ENCODE data around the gene TLE3. TPM values are rescaled to one million over a fixed set of nuclear protein-coding genes. Genes with fewer than 3 reads are reported as not detected.
A peak's percentile ranks its signal among the peaks of the same experiment; 100 is the strongest.

TLE3 gene
- total RNA-seq, 2 donors from 2014 or later: 115 to 132 TPM

GRCh38 chr15:70092464-70093027 is 5.2 kb downstream of the TLE3 start:
- H3K9me3 ChIP-seq (ENCODE audit: control insufficient read depth, low read length, poor library complexity, severe bottlenecking): no peaks in the 10 kb centered on the region
- Mint-ChIP-seq H3K4me3 (peak overlapping the region; percentile 73), H3K27ac (peak overlapping the region; percentile 49), H3K27me3 (no peaks in the 10 kb centered on the region), H3K4me1 (peaks cover 59% of the 10 kb centered on the region), H3K36me3 (ENCODE audit: low read depth) (peaks cover 6% of the 10 kb centered on the region)
- ATAC-seq: no peak
- no peak for DNase-seq

GRCh38 chr15:70091726-70092463 is 5.8 kb downstream of the TLE3 start:
- Mint-ChIP-seq H3K4me3 (peak overlapping the region; percentile 73), H3K27ac (peak overlapping the region; percentile 71), H3K27me3 (no peaks in the 10 kb centered on the region), H3K36me3 (ENCODE audit: low read depth) (peaks cover 8% of the 10 kb centered on the region), H3K4me1 (peaks cover 62% of the 10 kb centered on the region)
- H3K9me3 ChIP-seq (ENCODE audit: control insufficient read depth, low read length, poor library complexity, severe bottlenecking): no peaks in the 10 kb centered on the region
- ATAC-seq (no peak), DNase-seq (no peak)

DNA sequence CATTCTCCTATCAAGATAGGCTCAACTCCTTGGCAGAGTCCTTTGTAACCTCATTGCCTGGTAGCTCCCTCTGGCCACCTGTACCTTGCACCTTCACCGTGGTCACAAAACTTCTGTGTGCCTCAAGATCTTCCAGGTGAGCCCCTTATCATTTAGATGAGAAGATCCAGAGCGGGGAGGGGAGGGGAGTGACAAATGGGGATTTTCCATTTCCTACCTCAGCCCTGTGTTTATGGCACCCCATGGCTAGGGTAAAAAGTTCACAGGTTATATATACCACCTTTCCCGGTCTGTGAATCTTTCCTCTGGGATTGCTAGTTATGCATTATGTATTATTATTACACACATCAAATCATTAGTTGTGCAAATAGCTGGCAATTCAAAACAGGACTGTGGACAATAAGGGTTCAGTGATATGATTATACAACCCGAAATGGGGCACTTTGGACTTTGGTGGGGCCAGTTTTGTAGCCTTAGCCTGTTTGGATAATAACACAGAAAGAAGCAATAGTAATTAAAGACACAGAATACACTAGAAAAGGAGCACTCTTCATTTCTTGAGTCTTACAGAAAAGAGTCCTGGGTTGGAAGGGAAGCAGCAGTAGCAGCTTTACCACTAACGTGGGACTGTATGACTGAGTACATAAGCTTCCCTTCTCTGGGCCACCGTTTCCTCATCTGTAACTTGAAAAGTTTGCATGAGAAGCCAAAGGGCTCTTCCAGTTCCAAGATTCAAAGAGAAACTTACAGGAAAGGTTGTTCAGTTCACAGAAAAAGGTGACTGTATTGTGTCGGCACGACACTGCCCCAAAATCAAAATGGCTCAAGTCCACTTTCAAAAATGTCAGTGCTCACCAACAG is 7.1 kb downstream of the TLE3 start:
- Mint-ChIP-seq H3K4me1 (peaks cover 70% of the 10 kb centered on the region), H3K4me3 (peak overlapping the region; percentile 47), H3K27ac (peak overlapping the region; percentile 71), H3K27me3 (no peaks in the 10 kb centered on the region), H3K36me3 (ENCODE audit: low read depth) (peaks cover 6% of the 10 kb centered on the region)
- DNase-seq (no peak), ATAC-seq (no peak)
- no peaks in the 10 kb centered on the region for H3K9me3 ChIP-seq (ENCODE audit: control insufficient read depth, low read length, poor library complexity, severe bottlenecking)

DNA sequence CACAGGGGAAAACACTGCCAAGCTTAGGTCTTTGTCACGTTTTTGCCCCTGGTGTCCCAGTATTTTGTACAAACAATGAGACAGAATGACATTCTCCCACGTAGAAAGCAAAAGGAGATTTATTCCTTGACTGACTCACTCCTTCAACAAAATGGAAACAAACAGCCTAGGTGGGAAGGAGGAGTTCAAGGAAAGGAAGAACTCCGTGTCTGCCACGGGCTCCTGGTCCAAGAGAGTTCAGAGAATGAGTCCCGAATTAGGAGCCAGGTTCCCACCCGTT is 8.1 kb downstream of the TLE3 start:
- H3K27ac Mint-ChIP-seq: no peak overlapping the region
- H3K27me3 Mint-ChIP-seq: no peaks in the 10 kb centered on the region
- no peaks in the 10 kb centered on the region for H3K9me3 ChIP-seq (ENCODE audit: control insufficient read depth, low read length, poor library complexity, severe bottlenecking)
- no peak for DNase-seq
- peaks cover 6% of the 10 kb centered on the region for H3K36me3 Mint-ChIP-seq (ENCODE audit: low read depth)
- ATAC-seq: no peak
- H3K4me3 Mint-ChIP-seq: no peak overlapping the region
- H3K4me1 Mint-ChIP-seq: peaks cover 68% of the 10 kb centered on the region

- Mint-ChIP-seq H3K27ac (no peak overlapping the region), H3K36me3 (ENCODE audit: low read depth) (peaks cover 6% of the 10 kb centered on the region), H3K27me3 (no peaks in the 10 kb centered on the region), H3K4me3 (no peak overlapping the region), H3K4me1 (peaks cover 68% of the 10 kb centered on the region)
- no peaks in the 10 kb centered on the region for H3K9me3 ChIP-seq (ENCODE audit: control insufficient read depth, low read length, poor library complexity, severe bottlenecking)
- no peak for DNase-seq
- ATAC-seq: no peak
Measured at GRCh38 chr15:70088887-70089691, 8.6 kb downstream of the TLE3 start.

GRCh38 chr15:70088455-70088854 is 9.3 kb downstream of the TLE3 start:
- Mint-ChIP-seq H3K36me3 (ENCODE audit: low read depth) (peaks cover 6% of the 10 kb centered on the region), H3K27me3 (no peaks in the 10 kb centered on the region), H3K4me1 (peaks cover 68% of the 10 kb centered on the region), H3K4me3 (no peak overlapping the region), H3K27ac (no peak overlapping the region)
- DNase-seq (no peak), ATAC-seq (no peak)
- no peaks in the 10 kb centered on the region for H3K9me3 ChIP-seq (ENCODE audit: control insufficient read depth, low read length, poor library complexity, severe bottlenecking)

DNA sequence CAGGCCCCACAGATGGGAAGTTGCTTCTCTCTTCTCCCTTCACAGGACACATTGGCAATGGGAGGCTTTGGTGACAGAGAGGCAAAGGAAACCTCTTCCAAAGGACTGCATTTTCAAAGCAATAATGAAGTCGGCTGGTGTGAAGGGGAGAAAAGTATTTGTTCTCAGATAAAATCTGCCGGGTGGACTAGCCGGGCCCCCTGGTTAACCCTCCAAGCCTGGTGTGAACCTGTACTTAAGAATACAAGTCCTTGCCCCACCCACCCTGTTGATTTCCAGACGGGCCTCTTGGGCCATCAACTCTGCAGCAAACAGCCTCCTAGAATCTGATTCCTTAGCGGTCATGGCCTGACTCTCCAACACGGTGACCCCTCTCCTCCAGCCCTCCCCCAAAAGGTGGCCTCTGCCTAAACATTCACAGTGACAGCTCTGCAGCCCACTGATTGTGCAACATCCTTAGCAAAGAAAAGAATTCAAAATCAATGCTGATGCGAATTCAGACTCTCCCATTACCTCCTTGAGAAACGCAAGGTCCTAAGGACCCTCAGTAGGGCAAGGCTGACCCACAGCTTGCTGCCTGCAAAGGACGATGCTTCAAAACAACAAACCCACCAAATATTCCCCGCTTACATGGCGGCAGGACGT is 9.9 kb downstream of the TLE3 start:
- H3K27me3 Mint-ChIP-seq: no peaks in the 10 kb centered on the region
- no peaks in the 10 kb centered on the region for H3K9me3 ChIP-seq (ENCODE audit: control insufficient read depth, low read length, poor library complexity, severe bottlenecking)
- H3K4me3 Mint-ChIP-seq: no peak overlapping the region
- no peak for DNase-seq
- H3K36me3 Mint-ChIP-seq (ENCODE audit: low read depth): peaks cover 6% of the 10 kb centered on the region
- H3K4me1 Mint-ChIP-seq: peaks cover 62% of the 10 kb centered on the region
- no peak for ATAC-seq
- peak overlapping the region; percentile 72 for H3K27ac Mint-ChIP-seq

GRCh38 chr15:70086636-70087035 is 11.1 kb downstream of the TLE3 start:
- peaks cover 4% of the 10 kb centered on the region for H3K36me3 Mint-ChIP-seq (ENCODE audit: low read depth)
- peak overlapping the region; percentile 72 for H3K27ac Mint-ChIP-seq
- H3K27me3 Mint-ChIP-seq: no peaks in the 10 kb centered on the region
- no peak for DNase-seq
- H3K4me3 Mint-ChIP-seq: peak overlapping the region; percentile 45
- peaks cover 52% of the 10 kb centered on the region for H3K4me1 Mint-ChIP-seq
- no peak for ATAC-seq
- H3K9me3 ChIP-seq (ENCODE audit: control insufficient read depth, low read length, poor library complexity, severe bottlenecking): no peaks in the 10 kb centered on the region

DNA sequence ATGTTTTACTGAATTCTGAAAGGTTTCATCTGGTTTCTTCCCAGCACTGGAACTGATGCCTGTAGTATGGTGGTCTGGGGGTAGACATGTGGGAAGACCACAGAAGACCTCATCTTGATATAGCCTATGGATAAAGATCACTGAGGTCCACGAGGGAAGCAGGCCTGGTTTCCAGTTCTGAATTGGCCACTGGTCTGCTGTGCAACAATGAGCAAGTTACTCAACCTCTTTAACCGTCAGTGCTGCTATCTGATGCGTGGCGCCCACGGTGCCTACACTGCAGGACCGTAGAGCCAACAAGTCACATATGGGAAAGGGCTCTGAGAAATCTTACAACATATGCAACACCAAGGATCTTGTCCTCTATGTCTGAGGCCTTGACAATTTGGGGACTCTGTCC is 13.3 kb downstream of the TLE3 start:
- no peaks in the 10 kb centered on the region for H3K9me3 ChIP-seq (ENCODE audit: control insufficient read depth, low read length, poor library complexity, severe bottlenecking)
- Mint-ChIP-seq H3K27me3 (no peaks in the 10 kb centered on the region), H3K36me3 (ENCODE audit: low read depth) (peaks cover 2% of the 10 kb centered on the region), H3K27ac (no peak overlapping the region), H3K4me1 (peaks cover 40% of the 10 kb centered on the region), H3K4me3 (no peak overlapping the region)
- DNase-seq (no peak), ATAC-seq (no peak)

GRCh38 chr15:70083946-70084345 is 13.8 kb downstream of the TLE3 start:
- no peaks in the 10 kb centered on the region for H3K9me3 ChIP-seq (ENCODE audit: control insufficient read depth, low read length, poor library complexity, severe bottlenecking)
- H3K4me1 Mint-ChIP-seq: peaks cover 35% of the 10 kb centered on the region
- ATAC-seq (peak; percentile 32), DNase-seq (no peak)
- H3K36me3 Mint-ChIP-seq (ENCODE audit: low read depth): peaks cover 2% of the 10 kb centered on the region
- no peaks in the 10 kb centered on the region for H3K27me3 Mint-ChIP-seq
- no peak overlapping the region for H3K4me3 Mint-ChIP-seq
- no peak overlapping the region for H3K27ac Mint-ChIP-seq

GRCh38 chr15:70083418-70083817 is 14.3 kb downstream of the TLE3 start:
- DNase-seq (no peak), ATAC-seq (no peak)
- Mint-ChIP-seq H3K36me3 (ENCODE audit: low read depth) (peaks cover 2% of the 10 kb centered on the region), H3K27me3 (no peaks in the 10 kb centered on the region), H3K27ac (no peak overlapping the region), H3K4me3 (no peak overlapping the region), H3K4me1 (peaks cover 33% of the 10 kb centered on the region)
- H3K9me3 ChIP-seq (ENCODE audit: control insufficient read depth, low read length, poor library complexity, severe bottlenecking): no peaks in the 10 kb centered on the region

DNA sequence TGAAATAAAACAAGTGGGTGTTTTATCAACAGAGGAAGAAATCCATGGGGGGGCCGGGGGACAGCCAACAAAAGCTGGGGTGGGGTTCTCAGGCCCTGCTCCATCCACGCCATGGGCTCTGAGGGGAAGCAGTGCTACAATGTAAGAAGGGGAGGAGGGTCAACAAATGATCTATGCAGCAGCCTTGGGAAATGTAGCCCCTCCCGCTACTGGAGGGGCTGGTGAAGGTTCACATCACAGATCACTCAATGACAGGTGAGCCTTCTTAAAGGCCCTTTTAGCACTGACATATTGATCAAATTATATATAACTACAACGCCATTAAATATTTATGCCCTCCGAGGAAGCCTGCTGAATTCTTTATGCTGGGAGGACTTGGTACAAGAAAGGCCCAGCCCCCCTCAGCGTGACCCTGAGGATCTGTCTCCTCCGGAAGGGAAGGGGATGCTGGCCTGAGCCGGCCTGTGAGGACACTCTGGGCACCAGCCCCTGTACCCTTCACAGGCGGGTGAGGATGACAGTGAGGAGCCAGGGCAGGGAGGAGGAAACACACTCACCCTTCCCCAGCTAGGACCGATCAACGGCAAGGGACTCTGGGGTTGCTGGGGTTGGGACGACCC is 15.3 kb downstream of the TLE3 start:
- Mint-ChIP-seq H3K27me3 (no peaks in the 10 kb centered on the region), H3K4me3 (no peak overlapping the region), H3K36me3 (ENCODE audit: low read depth) (peaks cover 2% of the 10 kb centered on the region), H3K27ac (no peak overlapping the region), H3K4me1 (peaks cover 32% of the 10 kb centered on the region)
- H3K9me3 ChIP-seq (ENCODE audit: control insufficient read depth, low read length, poor library complexity, severe bottlenecking): no peaks in the 10 kb centered on the region
- no peak for ATAC-seq
- DNase-seq: no peak
